DMS114 treated with DMSO at 0.1 percent for 48 hours (cell line): ENCODE data around the gene HOXC12.

Source experiments
- DNase-seq: peaks from one replicate; lab custom pipeline; 2025; ENCODE audit not compliant: unreplicated experiment; lab: John Stamatoyannopoulos, UW

Gene HOXC12

GRCh38 chr12:54006559-54007220 is 52.0 kb downstream of the HOXC12 start:
- DNase-seq = no peak

DNA sequence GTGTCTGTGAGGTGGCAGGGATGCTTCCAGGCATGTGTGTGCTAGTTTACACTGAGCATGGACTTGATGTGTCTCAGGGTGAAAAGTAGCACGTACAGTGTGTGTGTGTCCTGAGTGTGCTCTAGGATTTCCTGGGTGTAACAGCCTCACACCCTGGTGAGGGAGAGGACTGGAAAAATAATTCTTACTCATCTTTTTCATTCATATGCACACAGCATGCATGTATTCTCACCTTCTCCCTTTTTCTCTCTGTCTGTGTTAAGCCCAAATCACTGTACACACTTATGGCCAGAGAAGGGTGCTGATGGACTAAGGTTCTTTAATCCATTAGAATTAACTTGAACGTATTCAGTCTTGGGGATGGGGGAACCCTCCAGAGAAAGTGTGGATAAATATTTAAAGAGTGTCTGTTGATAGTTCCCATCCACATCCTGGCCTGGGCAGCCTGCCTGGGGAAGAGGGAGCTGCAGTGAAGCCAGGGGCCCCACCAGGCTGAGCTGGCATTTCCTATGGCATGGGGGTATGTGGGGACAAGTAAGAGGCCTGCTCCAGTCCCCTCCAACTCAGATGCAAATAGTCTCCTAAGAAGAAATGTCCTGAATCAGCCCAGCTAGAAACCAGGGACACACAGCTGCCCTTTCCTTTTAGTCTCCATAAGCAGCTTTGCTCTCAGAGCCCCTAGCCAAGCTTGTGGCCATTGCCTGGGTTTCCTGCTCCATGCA is 53.0 kb downstream of the HOXC12 start:
- DNase-seq = no peak

- DNase-seq = no peak
Measured at GRCh38 chr12:54008260-54008552, 53.5 kb downstream of the HOXC12 start.
